SH-SY5Y (cell line): ENCODE data around the gene ACVR1B.

Experiments used
- GATA2 ChIP-seq: IDR thresholded peaks from 2 replicates; pipeline ENCODE4 v1.6.1; 2011; ENCODE audit warnings: mild to moderate bottlenecking, low read depth, low read length
- GATA3 ChIP-seq: IDR thresholded peaks from 2 replicates; pipeline ENCODE4 v1.6.1; 2011; ENCODE audit warnings: low read depth, mild to moderate bottlenecking, low read length, moderate library complexity

GRCh38 chr12:52005218-52005902 is 53.9 kb downstream of the ACVR1B start:
- TF ChIP-seq GATA2 (no peak), GATA3 (no peak)
